Stimulated activated CD4-positive, alpha-beta T cell treated with anti-CD3 and anti-CD28 coated beads, Interleukin-1b, Interleukin-23, amount 100 ng/mL, for 24 hours (primary cell): Measurements from ENCODE around the gene RNPEP.
"Not testable (repeated sequence)": the region's sequence is repeated elsewhere in the genome, so short reads cannot be mapped to it uniquely, and the experiment has no call there.

Experiments
- DNase-seq, 4 experiments: peaks; one replicate each; pipeline ENCODE4 v3.0.0-alpha.2; 2020; ENCODE audit warnings: low read depth in 4 of 4, low spot score in 1 of 4

RNPEP gene

DNA sequence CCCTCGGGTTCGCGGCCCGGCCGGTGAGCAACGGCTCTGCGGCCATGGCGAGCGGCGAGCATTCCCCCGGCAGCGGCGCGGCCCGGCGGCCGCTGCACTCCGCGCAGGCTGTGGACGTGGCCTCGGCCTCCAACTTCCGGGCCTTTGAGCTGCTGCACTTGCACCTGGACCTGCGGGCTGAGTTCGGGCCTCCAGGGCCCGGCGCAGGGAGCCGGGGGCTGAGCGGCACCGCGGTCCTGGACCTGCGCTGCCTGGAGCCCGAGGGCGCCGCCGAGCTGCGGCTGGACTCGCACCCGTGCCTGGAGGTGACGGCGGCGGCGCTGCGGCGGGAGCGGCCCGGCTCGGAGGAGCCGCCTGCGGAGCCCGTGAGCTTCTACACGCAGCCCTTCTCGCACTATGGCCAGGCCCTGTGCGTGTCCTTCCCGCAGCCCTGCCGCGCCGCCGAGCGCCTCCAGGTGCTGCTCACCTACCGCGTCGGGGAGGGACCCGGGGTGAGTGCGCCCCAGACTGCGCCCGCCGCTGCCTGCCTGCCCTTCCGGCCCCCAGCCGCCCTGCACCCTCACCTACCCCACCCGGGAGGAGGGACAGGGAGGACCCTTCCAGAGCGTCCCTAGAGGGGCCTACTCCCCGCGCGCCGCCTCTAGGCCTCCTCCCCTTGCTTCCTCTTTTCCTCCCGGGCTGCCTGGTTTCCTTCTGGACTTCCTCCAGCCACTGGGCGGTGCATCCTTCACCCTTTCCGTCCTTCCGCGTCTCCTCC lies at the start of gene RNPEP:
RNPEP (plus strand) TSS at position 26 of the 757 bp plus-strand sequence; CDS start at position 45, 19 bp downstream.
- DNase-seq: peak in 3 of 4 experiments; percentile 17 to 38 (median 19)

DNA sequence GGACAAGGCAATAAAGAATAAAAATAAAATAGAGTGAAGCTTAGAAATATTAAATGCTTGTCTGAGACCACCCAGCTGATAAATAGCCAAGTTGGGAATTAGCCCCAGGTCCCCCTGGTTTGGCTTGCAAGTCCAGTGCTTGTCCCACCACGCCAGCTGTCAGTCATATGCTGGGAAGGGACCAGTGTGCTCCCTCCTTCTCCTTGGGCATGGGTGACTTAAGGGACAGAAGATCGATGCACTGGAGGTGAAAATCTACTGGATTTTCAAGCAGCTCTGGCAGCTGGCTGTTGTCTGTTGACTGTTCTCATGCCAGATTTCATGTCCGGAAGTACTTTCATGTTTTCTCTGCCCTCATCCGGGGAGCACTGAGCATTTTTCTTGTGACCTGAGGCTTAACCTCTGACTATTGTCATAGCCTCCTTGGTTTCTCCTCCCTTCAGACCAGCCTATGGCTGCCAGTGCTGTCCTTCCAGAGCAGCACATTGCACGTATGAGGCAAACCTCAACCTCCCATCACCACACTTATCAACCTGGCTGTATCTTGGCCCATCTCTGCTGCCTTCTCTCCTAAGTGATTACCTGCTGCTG lies 48.5 kb upstream of the RNPEP start:
- DNase-seq: no peak

- DNase-seq: no peak
Measured at GRCh38 chr1:201937624-201938213, 44.7 kb upstream of the RNPEP start.

GRCh38 chr1:201938440-201939035 lies 43.9 kb upstream of the RNPEP start:
- DNase-seq: no peak

GRCh38 chr1:201939148-201939547 lies 43.3 kb upstream of the RNPEP start:
- no peak for DNase-seq

DNA sequence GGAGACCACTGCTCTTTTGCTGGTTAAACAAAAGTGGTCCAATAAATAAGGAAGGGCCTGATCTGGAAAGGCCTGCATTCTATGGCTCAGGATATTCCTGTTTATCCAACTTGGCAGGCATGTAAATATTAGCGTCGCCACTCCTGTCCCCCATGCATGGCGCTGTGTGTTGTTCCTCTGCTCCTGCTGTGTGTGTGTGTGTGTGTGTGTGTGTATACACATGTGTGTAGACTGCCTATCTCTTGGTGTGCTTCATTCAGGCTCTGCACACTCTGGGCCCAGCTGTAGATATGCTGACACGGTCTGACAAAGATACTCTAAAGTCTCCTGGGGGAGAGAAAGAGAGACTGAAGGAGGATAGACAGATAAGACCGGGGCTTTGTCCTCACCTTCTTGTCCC lies 42.9 kb upstream of the RNPEP start:
- no peak for DNase-seq

- not testable (repeated sequence) for DNase-seq
Measured at GRCh38 chr1:201940316-201940715, 42.1 kb upstream of the RNPEP start.

DNA sequence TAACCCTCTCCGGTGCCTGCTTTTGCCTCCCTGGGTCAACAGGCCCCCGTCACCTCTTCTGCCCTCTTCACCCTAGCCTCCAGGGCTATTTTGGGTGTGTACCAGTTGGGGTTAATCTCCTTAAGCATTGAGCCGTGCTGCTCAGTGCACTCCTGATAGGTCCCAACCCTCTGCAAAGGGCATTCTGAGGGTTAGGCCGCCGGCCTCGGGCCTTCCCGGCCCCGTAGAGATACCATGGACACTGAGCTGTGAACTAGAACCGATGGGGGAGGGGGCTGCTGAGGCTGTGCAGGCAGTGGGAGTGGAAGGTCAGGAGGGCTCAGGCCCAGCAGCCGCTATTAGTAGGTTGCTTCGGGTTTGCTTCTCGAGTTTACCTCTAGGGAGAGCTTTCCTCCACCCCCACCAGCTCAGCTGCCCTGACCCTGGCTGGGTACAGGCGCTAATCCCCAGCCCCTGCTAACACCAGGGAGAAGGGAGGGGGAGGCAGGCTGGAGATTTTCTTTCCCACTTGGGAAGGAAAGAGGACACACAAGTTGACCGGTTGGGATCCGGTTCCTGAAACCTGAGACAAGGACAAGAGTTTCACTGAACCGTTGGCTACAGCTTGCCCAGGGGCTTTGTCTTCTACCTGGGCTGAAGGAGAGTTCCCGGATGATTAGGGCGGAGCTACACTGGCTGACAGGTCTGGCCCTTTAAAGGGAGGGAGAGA lies 40.9 kb upstream of the RNPEP start:
- no peak for DNase-seq

DNA sequence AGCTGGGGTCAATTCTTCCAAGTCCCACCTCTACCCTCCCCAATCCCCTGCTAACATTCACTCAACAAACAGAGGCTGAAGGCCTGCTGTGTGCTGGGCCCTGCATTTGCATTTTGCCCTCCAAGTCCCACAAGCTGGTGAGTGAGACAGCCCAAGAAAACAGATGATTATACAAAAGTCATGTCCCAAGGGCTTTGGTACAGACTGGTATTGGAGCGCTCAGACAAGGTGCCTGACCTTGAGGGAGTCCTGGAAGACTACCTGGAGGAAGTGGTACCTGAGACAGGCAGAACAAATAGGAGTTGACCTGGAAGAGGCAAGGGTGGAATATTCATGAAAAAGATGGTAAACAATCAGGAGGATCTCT lies 40.3 kb upstream of the RNPEP start:
- no peak for DNase-seq

DNA sequence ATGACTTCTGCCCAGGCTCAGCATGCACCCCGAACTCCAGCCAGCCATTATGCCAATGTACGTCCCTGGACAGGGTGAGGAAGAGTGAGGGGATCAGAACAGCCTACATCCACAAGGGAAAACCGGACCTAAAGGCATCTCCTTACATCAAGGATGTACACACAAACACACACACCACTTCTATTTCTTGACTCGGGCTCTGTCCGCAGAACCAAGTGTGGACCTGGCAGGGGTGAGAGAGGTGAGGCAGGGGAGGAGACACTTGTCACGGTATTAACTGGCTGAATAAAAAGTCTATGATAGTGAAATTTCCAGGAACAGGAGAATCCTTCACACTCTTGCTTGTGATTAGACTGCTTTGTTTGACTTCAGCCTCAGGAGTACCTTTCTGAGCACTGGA lies 38.4 kb upstream of the RNPEP start:
- DNase-seq: no peak

GRCh38 chr1:201944639-201945038 lies 37.8 kb upstream of the RNPEP start:
- DNase-seq: no peak

GRCh38 chr1:201945157-201945556 lies 37.3 kb upstream of the RNPEP start:
- no peak for DNase-seq

DNA sequence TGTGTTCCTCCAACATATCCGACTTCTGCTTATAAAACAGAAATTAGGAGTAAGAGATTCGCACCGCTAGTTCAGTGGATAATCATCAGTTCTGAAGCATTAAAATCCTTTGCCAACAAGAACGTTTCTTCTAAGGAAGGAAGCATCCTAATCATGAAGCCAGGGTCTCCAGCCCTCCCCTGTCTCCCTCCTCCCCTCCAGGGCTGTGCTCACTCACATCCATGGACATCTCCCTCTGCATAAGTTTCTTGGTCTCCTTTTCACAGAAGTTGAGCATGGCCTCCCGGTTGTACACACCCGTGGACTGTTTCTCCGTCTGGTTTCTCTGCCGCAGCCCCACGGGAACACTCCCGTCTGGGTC lies 36.6 kb upstream of the RNPEP start:
- DNase-seq: no peak

DNA sequence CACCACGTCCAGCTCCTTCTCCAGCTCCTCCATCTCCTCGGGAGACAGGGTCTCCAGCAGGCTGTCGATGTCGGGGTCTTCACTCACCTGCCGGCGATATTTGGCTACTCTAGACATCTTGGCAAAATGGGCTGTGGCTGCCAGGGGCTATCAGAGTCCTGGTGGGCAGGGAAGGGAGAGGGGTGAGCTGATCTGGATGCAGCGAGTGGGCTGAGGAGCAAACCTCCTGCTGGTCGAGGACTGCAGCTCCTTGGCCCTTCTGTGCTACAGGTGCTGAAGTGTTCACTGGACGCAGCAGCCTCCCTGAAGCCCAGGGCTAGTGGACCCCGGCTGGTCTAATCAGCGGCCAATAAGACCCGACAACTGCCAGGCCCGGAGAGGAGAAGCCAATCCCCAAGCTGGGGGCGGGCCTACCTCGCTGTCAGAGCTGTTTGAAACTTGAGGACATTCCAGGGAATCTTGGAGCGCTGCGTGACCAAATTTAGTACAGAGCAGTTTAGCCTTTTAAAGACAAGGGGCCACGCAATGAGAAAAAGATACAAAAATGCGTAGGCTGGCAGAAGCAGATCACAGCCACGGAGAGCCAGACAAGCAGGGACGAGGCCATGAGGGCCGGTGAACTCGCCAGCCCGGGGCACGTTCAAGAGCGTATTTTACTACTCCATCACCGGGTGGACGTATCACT lies 36.1 kb upstream of the RNPEP start, which contains the start of gene LMOD1:
LMOD1 (minus strand) TSS at position 325 of the 685 bp plus-strand sequence; CDS start at position 117, 208 bp downstream.
- DNase-seq: no peak

DNA sequence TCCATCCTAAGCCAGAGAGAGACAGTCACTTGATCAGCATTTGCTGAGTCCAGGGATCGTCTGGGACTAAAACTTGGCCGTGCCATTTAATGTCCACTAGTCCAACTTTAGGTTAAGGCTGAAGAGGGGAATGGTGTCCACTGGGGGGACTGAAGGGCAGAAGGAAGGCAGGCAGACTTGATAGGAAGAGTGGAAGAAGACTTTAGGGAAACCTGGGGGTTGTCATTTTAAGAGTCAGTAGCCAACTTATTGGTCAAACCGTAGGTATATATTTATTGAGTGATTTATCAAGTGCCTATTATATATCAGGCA lies 34.8 kb upstream of the RNPEP start:
- DNase-seq: no peak

- no peak for DNase-seq
Measured at GRCh38 chr1:201949491-201949890, 33.0 kb upstream of the RNPEP start.

- peak in 1 of 4 experiments; percentile 2 for DNase-seq
Measured at GRCh38 chr1:201954263-201955008, 28.0 kb upstream of the RNPEP start.

GRCh38 chr1:201955009-201955728 lies 27.3 kb upstream of the RNPEP start, which contains the start of gene TIMM17A:
Gene TIMM17A (plus strand): TSS chr1:201955503. CDS start chr1:201955527, 24 bp downstream.
- DNase-seq: peak; percentile 74 to 92 (median 82)

- no peak for DNase-seq
Measured at GRCh38 chr1:201955729-201956143, 26.7 kb upstream of the RNPEP start.
